IMR-90 (cell line): ENCODE results near the gene CD101. TPM values are rescaled to one million over a fixed set of nuclear protein-coding genes. Genes with fewer than 3 reads are reported as not detected.

Experiments used
- ATAC-seq: fragments of 200-7000 bp; cut with Tn5 transposase; 2 replicates; pipeline ENCODE4 v1.9.1; 2020; ENCODE audit warnings: low read depth, mild to moderate bottlenecking, moderate library complexity
- BruUV-seq: library from RNA; stranded (reverse); fragments of 400-500 nt; replicated peaks from 2 replicates; lab custom pipeline; 2021; lab: Mats Ljungman, UMichigan
- CTCF ChIA-PET: fragments of 300-600 bp; formaldehyde crosslinking; extraction: SDS; loops from one replicate; lab custom pipeline; 2021; ENCODE audit warnings: antibody characterized with exemption; lab: Yijun Ruan, JAX
- POLR2A ChIA-PET: fragments of 300-600 bp; sonication (Branson Sonifier 250); formaldehyde crosslinking; loops from one replicate; lab custom pipeline; 2022; ENCODE audit warnings: antibody characterized with exemption; ENCODE audit not compliant: unreplicated experiment; lab: Charles Lee
- DNase-seq: peaks from one replicate; pipeline ENCODE4 v3.0.0; 2013
- H2AFZ ChIP-seq: replicated peaks from 2 replicates; pipeline ENCODE3; 2013; ENCODE audit warnings: low read length, mild to moderate bottlenecking; ENCODE audit not compliant: poor library complexity
- H2AK5ac ChIP-seq: 2 replicates; pipeline ENCODE4 v1.6.1; 2013; ENCODE audit warnings: low read depth, low read length, inconsistent platforms
- H2AK9ac ChIP-seq: replicated peaks from 2 replicates; pipeline ENCODE3; 2013; ENCODE audit warnings: mild to moderate bottlenecking, low read depth, low read length, moderate library complexity; ENCODE audit not compliant: poor library complexity
- H2BK120ac ChIP-seq: 2 replicates; pipeline ENCODE4 v1.6.1; 2013; ENCODE audit warnings: low read depth, low read length, inconsistent platforms
- H2BK15ac ChIP-seq: 3 replicates; pipeline ENCODE4 v1.6.1; 2013; ENCODE audit warnings: low read depth, low read length, inconsistent platforms
- H2BK20ac ChIP-seq: 2 replicates; pipeline ENCODE4 v1.6.1; 2013; ENCODE audit warnings: low read depth, mild to moderate bottlenecking, inconsistent platforms, low read length, moderate library complexity
- H2BK5ac ChIP-seq: 2 replicates; pipeline ENCODE4 v1.6.1; 2013; ENCODE audit warnings: mild to moderate bottlenecking, low read depth, low read length, inconsistent platforms; ENCODE audit not compliant: poor library complexity, severe bottlenecking
- H3K14ac ChIP-seq: replicated peaks from 2 replicates; pipeline ENCODE4 v1.6.1; 2013; ENCODE audit warnings: low read depth, low read length, inconsistent platforms
- H3K18ac ChIP-seq: 2 replicates; pipeline ENCODE4 v1.6.1; 2013; ENCODE audit warnings: low read depth, low read length, control low read depth
- H3K23ac ChIP-seq: 2 replicates; pipeline ENCODE4 v1.6.1; 2013; ENCODE audit warnings: low read depth, low read length, inconsistent platforms
- H3K27ac ChIP-seq: 2 replicates; pipeline ENCODE4 v1.5.1; 2013; ENCODE audit warnings: mild to moderate bottlenecking, control low read depth, low read length; ENCODE audit not compliant: insufficient read depth
- H3K27me3 ChIP-seq: 2 replicates; pipeline ENCODE4 v1.6.1; 2013; ENCODE audit warnings: low read length; ENCODE audit not compliant: control insufficient read depth, insufficient read depth
- H3K36me3 ChIP-seq: 2 replicates; pipeline ENCODE4 v1.6.1; 2013; ENCODE audit warnings: low read length, mixed read lengths; ENCODE audit not compliant: control insufficient read depth, insufficient read depth
- H3K4ac ChIP-seq: 2 replicates; pipeline ENCODE4 v1.6.1; 2013; ENCODE audit warnings: low read depth, low read length, inconsistent platforms
- H3K4me1 ChIP-seq: 2 replicates; pipeline ENCODE4 v1.6.1; 2013; ENCODE audit warnings: low read length, mixed read lengths; ENCODE audit not compliant: control insufficient read depth, insufficient read depth
- H3K4me2 ChIP-seq: 2 replicates; pipeline ENCODE4 v1.6.1; 2013; ENCODE audit warnings: low read depth, mild to moderate bottlenecking, control low read depth, low read length, moderate library complexity
- H3K4me3 ChIP-seq: 2 replicates; pipeline ENCODE4 v1.5.1; 2013; ENCODE audit warnings: low read depth, mild to moderate bottlenecking, control low read depth, low read length, moderate library complexity; ENCODE audit not compliant: insufficient read depth
- H3K56ac ChIP-seq: 2 replicates; pipeline ENCODE4 v1.6.1; 2013; ENCODE audit warnings: low read length, inconsistent platforms; ENCODE audit not compliant: insufficient read depth; ENCODE audit errors: extremely low read depth
- H3K79me1 ChIP-seq, 2 experiments: 2 replicates each; pipeline ENCODE4 v1.6.1; 2013; ENCODE audit warnings: low read length in 2 of 2, inconsistent platforms in 1 of 2, low read depth in 1 of 2
- H3K9ac ChIP-seq: 2 replicates; pipeline ENCODE4 v1.6.1; 2013; ENCODE audit warnings: low read depth, low read length, control low read depth
- H3K9me1 ChIP-seq: 2 replicates; pipeline ENCODE4 v1.6.1; 2013; ENCODE audit warnings: low read length, inconsistent platforms; ENCODE audit not compliant: insufficient read depth
- H3K9me3 ChIP-seq: 2 replicates; pipeline ENCODE4 v1.6.1; 2013; ENCODE audit warnings: low read length; ENCODE audit not compliant: control insufficient read depth, insufficient read depth
- H4K20me1 ChIP-seq: 2 replicates; pipeline ENCODE4 v1.6.1; 2013; ENCODE audit warnings: low read length, inconsistent platforms; ENCODE audit not compliant: insufficient read depth
- H4K5ac ChIP-seq: 2 replicates; pipeline ENCODE4 v1.6.1; 2013; ENCODE audit warnings: mild to moderate bottlenecking, low read depth, low read length, control low read depth
- H4K8ac ChIP-seq, 2 experiments: 2 replicates each; pipeline ENCODE4 v1.6.1; 2013; ENCODE audit warnings: low read depth in 2 of 2, low read length in 2 of 2, control low read depth in 1 of 2, inconsistent platforms in 1 of 2
- H4K91ac ChIP-seq: 2 replicates; pipeline ENCODE4 v1.6.1; 2013; ENCODE audit warnings: low read depth, low read length, inconsistent platforms; ENCODE audit not compliant: insufficient read depth
- BHLHE40 ChIP-seq: fragments of 150-350 bp; IDR thresholded peaks from 2 replicates; pipeline ENCODE4 v1.6.1; 2016; ENCODE audit warnings: mild to moderate bottlenecking, low read depth, low read length
- CTCF ChIP-seq: conservative IDR thresholded peaks from 2 replicates; pipeline ENCODE4 v1.5.1; 2012; ENCODE audit warnings: mild to moderate bottlenecking, low read depth, low read length, improper control_type of control experiment
- FOS ChIP-seq: fragments of 150-350 bp; IDR thresholded peaks from 2 replicates; pipeline ENCODE4 v1.6.1; 2016; ENCODE audit warnings: low read depth, low read length
- RAD21 ChIP-seq: IDR thresholded peaks from 2 replicates; pipeline ENCODE4 v1.6.1; 2012; ENCODE audit warnings: low read length, improper control_type of control experiment
- SMC3 ChIP-seq: fragments of 150-350 bp; IDR thresholded peaks from 2 replicates; pipeline ENCODE4 v1.6.1; 2016; ENCODE audit warnings: low read depth, mild to moderate bottlenecking, antibody characterized with exemption, low read length, moderate library complexity
- USF2 ChIP-seq: fragments of 150-350 bp; IDR thresholded peaks from 2 replicates; pipeline ENCODE4 v1.6.1; 2017; ENCODE audit warnings: mild to moderate bottlenecking, antibody characterized with exemption, low read length, low read depth
- WGBS, 2 experiments: methylation state at CpG; one replicate each; pipeline versions ENCODE4 v1.1.5 to v1.1.7; 2013; ENCODE audit warnings: missing lambda C conversion rate in 2 of 2; ENCODE audit not compliant: insufficient read length in 1 of 2; ENCODE audit errors: extremely low coverage in 2 of 2; 5-methylcytosine and 5-hydroxymethylcytosine counted together
- dilution Hi-C: fragments of 300-500 bp; cut with HindIII; formaldehyde crosslinking; loops from one replicate; pipeline ENCODE4 v1.14.3; 2018; ENCODE audit warnings: low sequenced_read_pairs; ENCODE audit not compliant: unreplicated experiment
- in situ Hi-C: fragments of 300-500 bp; cut with MboI; formaldehyde crosslinking; loops from 3 replicates; pipeline ENCODE4 v1.14.3; 2019; ENCODE audit warnings: low sequenced_read_pairs, inconsistent platforms, mixed read lengths
- intact Hi-C: fragments of 100-400 bp; cut with micrococcal nuclease; formaldehyde crosslinking; loops from 2 replicates; pipeline ENCODE4 v1.10.0; 2022
- polyA plus RNA-seq, 3 experiments: library from polyadenylated mRNA; depleted of rRNA; stranded (reverse); fragments of >200 nt; gene quantifications; 2 replicates each; pipeline ENCODE4 v1.2.3, GENCODE V29; 2012; ENCODE audit warnings: low replicate concordance in 1 of 3
- total RNA-seq: library from RNA; depleted of rRNA; stranded (reverse); fragments of >200 nt; gene quantifications from 2 replicates; pipeline ENCODE4 v1.2.3, GENCODE V29; 2012

CD101 gene
- total and polyA plus RNA-seq, 2 of the 4 experiments (the other 2 are of a cell fraction) = not detected

GRCh38 chr1:116982319-116983004 is 19.1 kb upstream of the CD101 start:
- Histone ChIP-seq H3K9ac (no peak overlapping the region), H3K36me3 (no peaks in the 10 kb centered on the region), H2AFZ (no peak overlapping the region), H2BK15ac (no peak overlapping the region), H3K27me3 (peaks cover 5% of the 10 kb centered on the region; the same call in 1 of the 2 replicates), H4K91ac (no peak overlapping the region), H3K4ac (no peak overlapping the region), H3K18ac (no peak overlapping the region), H4K8ac (no peak overlapping the region), H3K9me1 (no peaks in the 10 kb centered on the region), H3K4me1 (no peaks in the 10 kb centered on the region), H3K79me1 (no peaks in the 10 kb centered on the region), H4K5ac (no peak overlapping the region), H3K27ac (no peak overlapping the region), H2BK5ac (no peak overlapping the region), H4K20me1 (no peaks in the 10 kb centered on the region), H2AK9ac (no peak overlapping the region), H2AK5ac (no peak overlapping the region), H3K23ac (no peak overlapping the region), H3K9me3 (no peaks in the 10 kb centered on the region), H3K4me2 (no peak overlapping the region), H3K56ac (no peak overlapping the region), H2BK20ac (no peak overlapping the region), H3K14ac (no peak overlapping the region), H2BK120ac (no peak overlapping the region), H3K4me3 (no peak overlapping the region)
- dilution Hi-C loops (no loop called here), in situ Hi-C loops (no loop called here), intact Hi-C loops (no loop called here)
- TF ChIP-seq USF2 = no peak
- no peak for TF ChIP-seq BHLHE40
- TF ChIP-seq SMC3 = no peak
- no peak for TF ChIP-seq RAD21
- no peak for TF ChIP-seq CTCF
- TF ChIP-seq FOS = no peak
- CTCF ChIA-PET = no interaction called here
- WGBS, 2 experiments = no CpG with 5 or more reads among the region's 9 CpGs
- DNase-seq = no peak
- BruUV-seq = no TSS peak
- POLR2A ChIA-PET = no interaction called here
- no peak for ATAC-seq
